WTC11 (cell line): ENCODE results near the gene PLCXD1.

Experiments used
- ATF3 ChIP-seq: sonication (generic); formaldehyde crosslinking; conservative IDR thresholded peaks from 2 replicates; pipeline ENCODE4 v1.8.1; 2022; ENCODE audit warnings: mild to moderate bottlenecking, missing genetic modification reagents
- CTCF ChIP-seq: fragments of 200-600 bp; IDR thresholded peaks from 2 replicates; pipeline ENCODE4 v1.8.0; 2022; ENCODE audit warnings: antibody characterized with exemption
- MAX ChIP-seq: sonication (generic); formaldehyde crosslinking; IDR thresholded peaks from 2 replicates; pipeline ENCODE4 v1.8.0; 2022; ENCODE audit warnings: mild to moderate bottlenecking, missing genetic modification reagents
- TEAD1 ChIP-seq: sonication (generic); formaldehyde crosslinking; IDR thresholded peaks from 2 replicates; pipeline ENCODE4 v1.8.0; 2022; ENCODE audit warnings: mild to moderate bottlenecking, missing genetic modification reagents
- TP53 ChIP-seq: sonication (generic); formaldehyde crosslinking; IDR thresholded peaks from 2 replicates; pipeline ENCODE4 v1.8.1; 2023; ENCODE audit warnings: mild to moderate bottlenecking, missing genetic modification reagents
- USF1 ChIP-seq: sonication (generic); formaldehyde crosslinking; IDR thresholded peaks from 2 replicates; pipeline ENCODE4 v1.8.0; 2022; ENCODE audit warnings: mild to moderate bottlenecking, missing genetic modification reagents

GRCh38 chrX:336227-336626 lies 55.0 kb downstream of the PLCXD1 start:
- TF ChIP-seq CTCF (no peak), ATF3 (CRISPR knock-in tag) (no peak), MAX (no peak), TP53 (CRISPR knock-in tag) (no peak), TEAD1 (CRISPR knock-in tag) (no peak), USF1 (CRISPR knock-in tag) (no peak)
